HG03095 (cell line): ENCODE data around the gene TRRAP.

Experiments used
- ATAC-seq: cut with Tn5 transposase; IDR thresholded peaks from one replicate; pipeline ENCODE4 v1.9.1; 2021; ENCODE audit warnings: moderate library complexity; ENCODE audit not compliant: unreplicated experiment

Gene TRRAP

GRCh38 chr7:98887038-98887437 lies 8.7 kb downstream of the TRRAP start:
- ATAC-seq, result no peak

- no peak for ATAC-seq
Observed at GRCh38 chr7:98892609-98893008, 14.3 kb downstream of the TRRAP start.

- no peak for ATAC-seq
Observed at GRCh38 chr7:98899816-98900215, 21.5 kb downstream of the TRRAP start.

- ATAC-seq, result no peak
Observed at GRCh38 chr7:98900815-98901214, 22.5 kb downstream of the TRRAP start.

GRCh38 chr7:98902523-98902922 lies 24.2 kb downstream of the TRRAP start:
- ATAC-seq, result no peak

- no peak for ATAC-seq
Observed at GRCh38 chr7:98903246-98903645, 24.9 kb downstream of the TRRAP start.

GRCh38 chr7:98907570-98907969 lies 29.2 kb downstream of the TRRAP start:
- ATAC-seq, result no peak

- ATAC-seq, result no peak
Observed at GRCh38 chr7:98908585-98908984, 30.3 kb downstream of the TRRAP start.

- ATAC-seq, result no peak
Observed at GRCh38 chr7:98909487-98909886, 31.2 kb downstream of the TRRAP start.

GRCh38 chr7:98910427-98910826 lies 32.1 kb downstream of the TRRAP start:
- no peak for ATAC-seq

GRCh38 chr7:98911916-98912315 lies 33.6 kb downstream of the TRRAP start:
- ATAC-seq, result no peak

GRCh38 chr7:98913026-98913425 lies 34.7 kb downstream of the TRRAP start:
- no peak for ATAC-seq

- no peak for ATAC-seq
Observed at GRCh38 chr7:98913612-98914011, 35.3 kb downstream of the TRRAP start.

- no peak for ATAC-seq
Observed at GRCh38 chr7:98917331-98917730, 39.0 kb downstream of the TRRAP start.

- ATAC-seq, result no peak
Observed at GRCh38 chr7:98921608-98922372, 43.5 kb downstream of the TRRAP start.

- ATAC-seq, result no peak
Observed at GRCh38 chr7:98922392-98923187, 44.3 kb downstream of the TRRAP start.

- ATAC-seq, result no peak
Observed at GRCh38 chr7:98923512-98923911, 45.2 kb downstream of the TRRAP start.

GRCh38 chr7:98927125-98927524 lies 48.8 kb downstream of the TRRAP start:
- ATAC-seq, result no peak

GRCh38 chr7:98930464-98930863 lies 52.1 kb downstream of the TRRAP start:
- peak; percentile 48 for ATAC-seq

- peak; percentile 73 for ATAC-seq
Observed at GRCh38 chr7:98930921-98931320, 52.6 kb downstream of the TRRAP start.

- ATAC-seq, result no peak
Observed at GRCh38 chr7:98933321-98933720, 55.0 kb downstream of the TRRAP start.

- no peak for ATAC-seq
Observed at GRCh38 chr7:98934267-98934666, 55.9 kb downstream of the TRRAP start.
